ENCODE data around the gene CYP8B1.

CYP8B1 gene

GRCh38 chr3:42901073-42901415, 25.4 kb upstream of the CYP8B1 start:
- Histone ChIP-seq H3K9me3 (no peaks in the 10 kb centered on the region), H3K36me3 (no peaks in the 10 kb centered on the region), H3K4me1 (peaks cover 0 to 8% (median 3%) of the 10 kb centered on the region in 4 donors), H3K27me3 (no peaks in the 10 kb centered on the region), H3K4me3 (no peak overlapping the region), H3K27ac (no peak overlapping the region)
- intact Hi-C loops (cut with DNase I; ENCODE audit: low total_unique reads), result no loop called here
- no peak for TF ChIP-seq CTCF (IDR thresholded peaks at IDR 0.05)
- no peak for DNase-seq

GRCh38 chr3:42900226-42901072, 24.8 kb upstream of the CYP8B1 start:
- Histone ChIP-seq H3K36me3 (no peaks in the 10 kb centered on the region), H3K4me1 (peaks cover 0 to 4% (median 2%) of the 10 kb centered on the region in 4 donors), H3K4me3 (no peak overlapping the region), H3K27ac (no peak overlapping the region), H3K9me3 (no peaks in the 10 kb centered on the region), H3K27me3 (no peaks in the 10 kb centered on the region)
- no peak for TF ChIP-seq CTCF (IDR thresholded peaks at IDR 0.05)
- intact Hi-C loops (cut with DNase I; ENCODE audit: low total_unique reads), result no loop called here
- DNase-seq, result no peak

- Histone ChIP-seq H3K27ac (no peak overlapping the region), H3K4me3 (no peak overlapping the region), H3K27me3 (no peaks in the 10 kb centered on the region), H3K36me3 (no peaks in the 10 kb centered on the region), H3K9me3 (no peaks in the 10 kb centered on the region), H3K4me1 (no peaks in the 10 kb centered on the region)
- DNase-seq, result no peak
- intact Hi-C loops (cut with DNase I; ENCODE audit: low total_unique reads), result no loop called here
- no peak for TF ChIP-seq CTCF (IDR thresholded peaks at IDR 0.05)
Measured at GRCh38 chr3:42898896-42899675, 23.4 kb upstream of the CYP8B1 start.

- intact Hi-C loops (cut with DNase I; ENCODE audit: low total_unique reads), result no loop called here
Measured at GRCh38 chr3:42895580-42895868, 19.8 kb upstream of the CYP8B1 start.

More at GRCh38 chr3:42895580-42895868, 19.8 kb upstream of the CYP8B1 start:
- no peaks in the 10 kb centered on the region for H3K36me3 ChIP-seq
- H3K9me3 ChIP-seq, result no peaks in the 10 kb centered on the region
- TF ChIP-seq CTCF (IDR thresholded peaks at IDR 0.05), result no peak
- no peaks in the 10 kb centered on the region for H3K27me3 ChIP-seq
- no peak overlapping the region for H3K27ac ChIP-seq
- no peak overlapping the region for H3K4me3 ChIP-seq
- no peaks in the 10 kb centered on the region for H3K4me1 ChIP-seq
- no peak for DNase-seq
